HG03108 (cell line): ENCODE data around the gene LRRC36.

Source experiments
- ATAC-seq: cut with Tn5 transposase; IDR thresholded peaks from one replicate; pipeline ENCODE4 v1.9.1; 2021; ENCODE audit warnings: moderate library complexity; ENCODE audit not compliant: unreplicated experiment

The LRRC36 gene

DNA sequence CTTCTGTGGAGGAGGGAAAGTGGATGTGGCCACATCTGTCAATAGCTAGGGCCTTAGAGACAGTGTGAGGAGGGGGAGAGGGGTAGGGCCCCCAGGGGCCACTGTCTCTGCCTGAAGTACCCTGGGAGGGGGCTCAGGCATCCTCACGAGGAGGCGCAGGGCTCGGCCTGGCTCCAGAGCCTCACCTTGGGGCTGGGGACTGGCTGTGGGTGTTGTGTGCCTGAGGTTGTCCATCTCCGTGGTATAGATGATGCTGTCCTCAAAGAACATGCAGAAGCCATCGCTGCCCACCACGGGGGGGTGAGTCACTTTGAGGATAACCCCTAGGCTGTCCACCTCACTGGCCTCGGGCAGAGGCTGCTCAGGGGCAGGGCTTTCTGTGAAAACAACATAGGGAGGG, 35.2 kb upstream of the LRRC36 start:
- no peak for ATAC-seq

DNA sequence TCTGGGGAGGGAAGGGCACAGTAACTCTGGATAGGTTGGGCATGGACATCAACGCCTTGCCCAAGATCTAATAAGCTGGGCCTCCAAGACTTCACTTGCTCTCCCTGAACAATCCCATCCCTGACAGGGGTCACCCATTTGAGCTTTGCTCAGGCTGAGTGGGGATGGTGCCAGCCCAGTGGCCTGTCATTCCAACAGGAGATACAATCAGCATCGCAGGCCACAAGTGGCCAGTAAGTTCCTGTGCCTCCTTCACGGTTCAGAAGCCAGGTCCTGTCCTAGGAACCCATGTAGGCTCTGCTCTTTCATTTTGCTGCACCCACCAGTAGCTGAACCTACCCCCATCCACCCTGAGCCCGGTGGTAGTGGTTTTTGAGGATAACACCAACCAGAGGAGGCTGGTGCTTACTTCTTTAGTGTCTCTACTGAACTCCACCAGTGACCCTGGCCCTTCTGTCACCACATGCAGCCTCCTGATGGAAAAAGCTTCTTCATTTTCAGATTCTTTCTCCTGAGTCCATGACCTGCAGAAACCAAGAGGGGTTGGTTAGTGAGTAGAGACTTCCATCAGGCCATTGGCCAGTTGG, 32.4 kb upstream of the LRRC36 start:
- ATAC-seq = no peak

DNA sequence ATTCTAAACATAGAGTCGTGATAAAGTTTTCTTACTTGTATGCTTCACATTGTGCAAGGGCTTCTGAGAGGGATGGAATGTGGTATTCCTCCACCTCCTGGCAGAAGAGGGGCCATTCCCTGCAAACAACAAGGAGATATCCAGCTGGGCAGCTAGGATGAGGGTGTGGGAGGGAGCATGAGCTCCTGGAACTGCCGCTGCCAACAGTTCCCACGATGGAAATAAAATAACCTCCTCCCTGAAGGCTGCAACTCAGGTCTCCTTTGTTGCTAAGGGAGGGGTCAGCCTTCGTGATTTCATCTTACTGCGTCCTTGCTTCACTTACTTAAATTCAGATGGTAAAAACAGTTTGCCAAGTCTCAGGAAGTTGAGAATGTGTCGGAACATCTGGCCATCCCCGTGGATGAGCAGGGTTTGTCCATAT, 31.7 kb upstream of the LRRC36 start:
- no peak for ATAC-seq

DNA sequence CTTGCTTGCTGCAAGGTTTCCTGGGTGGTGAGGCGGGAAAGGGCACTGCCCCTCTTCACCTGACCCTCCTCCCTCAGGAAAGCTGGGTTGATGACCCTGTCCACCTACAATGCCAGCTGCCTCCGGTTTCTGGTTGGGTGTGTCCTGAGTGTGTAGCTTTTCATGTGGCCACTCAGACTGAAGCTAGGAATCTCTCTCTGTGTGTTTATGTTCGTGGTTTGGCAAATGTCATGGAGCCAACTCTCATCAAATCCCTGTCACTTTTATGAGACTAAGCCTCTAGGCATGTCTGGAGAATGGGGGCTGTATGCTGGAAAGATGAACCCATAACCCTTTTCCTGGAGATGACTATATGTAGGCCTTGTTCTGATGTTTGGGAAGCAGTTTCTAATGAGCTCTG, 30.2 kb upstream of the LRRC36 start:
- no peak for ATAC-seq

DNA sequence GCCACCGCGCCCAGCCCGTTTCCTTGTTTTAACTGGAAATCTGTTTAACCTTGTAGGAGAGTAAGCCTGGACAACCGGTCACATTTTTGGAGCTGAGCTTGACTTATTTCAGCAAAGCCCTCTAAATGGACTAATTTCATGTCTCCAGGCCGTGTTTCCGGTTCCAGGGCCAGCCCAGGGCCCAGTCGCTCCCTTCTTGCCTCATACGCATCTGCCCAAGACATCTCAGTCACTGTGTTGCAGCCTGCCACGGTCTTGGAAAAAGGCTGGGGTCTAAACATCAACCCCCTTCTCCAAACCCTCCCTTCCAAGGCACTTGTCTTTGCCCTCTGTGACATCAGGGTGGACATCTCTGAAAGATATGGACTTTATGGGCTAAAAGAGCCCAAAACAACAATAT, 28.3 kb upstream of the LRRC36 start:
- no peak for ATAC-seq

DNA sequence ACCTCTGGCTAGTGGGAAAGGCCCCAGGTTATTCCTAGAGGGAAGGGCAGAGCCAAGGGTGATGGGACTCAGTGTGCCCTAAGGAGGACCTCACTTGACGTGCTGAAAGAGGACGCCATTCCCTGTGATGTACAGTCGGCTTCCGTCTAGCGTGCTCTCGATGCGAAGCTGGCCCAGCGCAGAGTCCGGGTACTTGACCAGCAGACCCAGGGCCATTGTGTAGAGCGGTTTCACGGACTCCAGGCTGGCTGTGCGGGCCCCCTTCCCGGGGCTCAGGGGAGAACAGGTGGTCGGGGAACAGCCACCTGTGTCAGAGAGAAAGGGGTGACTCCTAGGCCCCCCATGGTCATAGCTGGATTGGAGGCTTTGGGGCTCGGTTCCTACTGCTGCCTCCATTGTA, 27.3 kb upstream of the LRRC36 start:
- ATAC-seq = no peak

DNA sequence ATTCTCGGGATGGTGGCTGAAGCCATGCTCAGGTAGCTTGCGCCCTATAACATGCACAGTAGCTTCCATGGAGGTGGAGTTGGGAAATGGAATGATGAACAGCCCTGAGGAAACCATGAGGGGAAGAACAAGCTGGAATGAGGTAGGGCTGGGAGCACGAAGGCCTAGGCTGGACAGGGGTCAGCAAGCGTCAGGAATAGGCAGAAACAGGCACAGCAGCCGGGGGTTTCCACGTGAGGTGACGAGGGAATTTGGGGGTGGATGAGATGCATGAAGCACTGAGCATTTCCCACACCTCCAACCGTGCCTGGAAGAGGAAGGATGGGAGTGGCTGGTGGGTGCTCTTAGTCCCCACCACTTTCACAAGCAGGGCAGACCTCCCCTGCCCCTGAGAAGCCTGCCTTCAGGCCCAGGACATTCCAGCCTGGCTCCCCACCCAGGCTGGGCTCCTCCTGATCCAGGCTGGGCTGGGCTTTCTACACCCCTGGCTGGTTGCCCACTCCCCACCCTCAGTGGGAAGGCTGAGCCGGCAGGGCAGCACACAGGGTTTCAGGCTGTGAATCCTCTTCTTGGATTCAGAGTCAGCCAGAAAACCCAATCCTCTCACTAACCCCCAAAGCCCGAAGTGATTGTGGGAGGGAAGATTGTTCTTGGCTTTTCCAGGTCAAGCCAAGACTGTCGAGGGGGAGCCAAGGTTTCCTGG, 25.4 kb upstream of the LRRC36 start:
- no peak for ATAC-seq

DNA sequence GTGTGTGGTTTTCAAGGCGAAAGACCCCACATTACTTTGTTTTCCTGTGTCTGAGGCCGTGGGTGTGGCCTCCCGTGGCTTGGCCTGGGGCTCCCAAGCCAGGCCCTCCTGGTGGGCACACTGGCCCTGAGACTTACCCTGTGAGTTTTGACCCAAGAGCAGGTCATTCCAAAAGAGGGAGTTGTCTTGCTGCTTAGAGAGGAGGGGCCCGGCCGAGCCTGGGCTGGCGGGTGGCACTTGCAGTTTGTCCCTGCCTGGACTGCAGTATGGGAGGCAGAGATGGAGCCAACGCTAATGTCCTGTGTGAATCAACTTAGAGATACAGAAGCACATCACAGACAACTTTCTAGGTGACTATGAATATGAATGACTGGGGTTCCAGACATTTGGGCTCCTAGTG, 24.5 kb upstream of the LRRC36 start:
- ATAC-seq = no peak

DNA sequence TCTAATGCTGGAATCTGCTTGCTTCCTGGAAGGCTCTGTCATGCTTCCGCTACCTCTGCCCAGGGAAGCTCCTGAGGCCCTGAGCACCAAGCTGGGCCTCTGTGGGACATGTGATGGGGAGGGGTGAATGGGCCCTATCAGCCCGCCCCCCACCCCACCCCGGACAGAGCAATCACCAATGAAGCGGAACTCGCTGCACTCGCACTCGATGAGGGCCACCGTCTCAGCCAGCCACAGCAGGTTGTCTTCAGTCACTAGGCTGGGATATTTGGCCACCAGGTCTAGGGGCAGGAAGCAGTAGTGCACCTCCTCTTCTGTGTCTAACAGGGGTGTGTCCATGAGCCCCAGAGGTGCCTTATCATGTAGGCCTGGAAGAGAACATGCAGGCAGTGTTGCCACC, 23.6 kb upstream of the LRRC36 start:
- ATAC-seq = no peak

DNA sequence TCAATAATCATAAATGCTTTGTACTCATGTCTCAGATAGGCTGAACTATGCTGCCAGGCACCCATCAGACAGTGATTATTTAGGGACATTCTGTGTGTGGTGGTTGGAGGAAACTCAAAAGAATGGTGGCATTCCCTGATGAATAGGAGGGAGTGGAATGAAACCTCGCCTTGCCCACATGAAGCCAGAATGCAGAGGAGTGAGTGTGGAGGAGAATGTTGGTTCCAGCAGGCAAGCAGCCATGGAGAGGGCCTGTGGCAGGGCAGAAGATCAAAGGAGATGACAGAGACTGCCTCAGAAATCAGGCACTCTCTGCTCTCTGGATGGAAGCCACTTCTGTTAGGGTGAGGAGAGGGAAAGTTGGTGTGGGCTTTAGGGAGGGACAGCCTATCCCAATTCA, 22.6 kb upstream of the LRRC36 start:
- ATAC-seq = no peak

DNA sequence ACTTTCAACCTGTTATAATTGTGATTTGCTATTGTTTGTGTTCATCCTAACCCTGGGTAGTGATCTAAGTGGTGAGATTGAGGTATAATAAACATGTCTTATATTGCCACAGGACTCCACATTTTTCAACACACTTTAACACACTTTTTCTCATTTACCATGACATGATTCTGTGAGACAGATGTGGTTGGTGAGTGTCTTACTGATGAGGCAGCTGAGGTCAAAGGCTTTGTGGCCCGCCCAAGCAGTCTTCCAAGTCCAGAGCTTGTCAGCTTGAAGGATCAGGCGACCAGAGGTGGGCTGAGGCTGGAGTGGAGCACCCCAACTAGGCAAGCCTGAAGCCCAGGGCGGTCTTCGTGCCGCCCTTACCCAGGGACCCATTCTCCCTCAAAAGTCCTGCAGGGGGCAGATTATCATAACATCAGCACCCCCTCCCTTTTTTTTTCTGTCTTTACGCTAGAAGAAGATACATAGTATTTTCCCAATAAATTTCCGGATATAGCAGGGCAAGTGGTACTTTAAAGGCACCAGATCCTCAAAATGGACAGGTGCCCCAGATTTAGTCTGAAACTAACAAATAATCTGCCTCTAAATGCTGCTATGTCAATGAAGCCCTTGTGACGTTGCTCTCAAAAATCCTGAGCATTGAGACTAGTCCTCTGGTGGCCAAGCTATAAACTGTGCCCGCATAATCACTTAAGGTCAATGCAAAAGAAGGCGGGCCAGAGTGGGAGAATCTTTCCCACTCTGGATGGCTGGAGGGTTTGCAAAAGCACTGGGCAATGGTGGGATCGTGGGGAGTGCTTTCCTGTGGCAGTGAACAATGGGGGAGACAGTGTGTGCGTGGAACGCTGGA, 21.2 kb upstream of the LRRC36 start:
- no peak for ATAC-seq

DNA sequence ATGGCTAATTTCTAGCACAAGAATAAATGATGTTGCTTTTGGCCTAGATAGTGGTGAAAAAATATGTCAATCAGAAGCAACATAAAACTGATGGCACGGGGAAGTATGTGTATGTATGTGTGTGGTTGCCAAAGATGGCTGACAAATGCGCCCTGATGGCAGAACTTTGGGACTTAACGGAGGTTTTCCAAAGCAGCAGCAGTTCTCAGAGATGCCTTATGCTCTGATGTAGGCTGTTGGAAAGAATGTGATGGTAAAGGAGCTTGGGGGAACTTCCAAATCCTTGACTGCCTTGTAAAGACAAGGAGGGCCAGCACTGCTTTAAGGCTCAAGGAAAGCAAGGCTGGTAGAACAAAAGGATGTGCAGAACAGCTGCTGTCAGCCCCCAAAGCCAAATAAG, 16.1 kb upstream of the LRRC36 start:
- ATAC-seq = no peak

DNA sequence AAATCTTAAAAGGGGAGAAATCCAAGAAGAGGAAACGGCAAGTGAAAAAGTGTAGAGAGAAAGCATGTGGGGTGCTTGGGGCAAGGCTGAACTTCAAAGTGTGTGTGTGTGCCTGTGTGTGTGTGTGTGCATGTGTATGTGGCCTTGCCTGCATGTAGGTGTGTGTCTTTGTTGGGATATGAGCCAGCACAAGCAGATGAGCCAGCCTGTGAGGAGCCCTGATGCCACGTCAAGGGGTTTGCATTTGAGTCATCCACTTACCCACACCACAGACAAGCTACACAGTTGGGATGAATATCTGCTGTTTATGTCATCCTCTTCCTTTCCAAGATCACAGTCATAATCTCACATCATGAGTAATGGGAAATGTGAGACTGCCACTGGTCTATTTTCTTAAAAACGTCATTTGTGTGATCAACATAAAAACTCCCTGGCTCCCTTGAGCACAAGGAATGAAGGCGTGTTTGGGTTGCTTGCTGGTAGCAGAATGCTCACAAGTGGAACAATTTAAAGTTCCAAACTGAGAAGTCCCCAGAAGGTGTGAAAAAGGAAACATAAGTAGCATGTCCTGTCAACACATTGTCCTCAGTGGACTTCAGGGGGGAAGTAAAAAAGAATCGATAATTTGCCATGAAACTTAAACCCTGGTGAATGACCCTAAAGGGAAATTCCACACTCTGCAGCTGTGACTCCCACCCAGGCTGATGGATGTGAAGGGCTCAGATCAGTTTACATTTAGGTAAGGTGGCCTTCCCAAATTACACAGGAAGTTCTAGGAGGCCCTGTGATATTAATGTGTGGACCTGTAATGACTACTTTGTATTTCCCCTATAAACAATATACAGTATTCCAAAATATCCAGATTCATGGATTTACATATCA, 14.8 kb upstream of the LRRC36 start:
- peak; percentile 66 for ATAC-seq

DNA sequence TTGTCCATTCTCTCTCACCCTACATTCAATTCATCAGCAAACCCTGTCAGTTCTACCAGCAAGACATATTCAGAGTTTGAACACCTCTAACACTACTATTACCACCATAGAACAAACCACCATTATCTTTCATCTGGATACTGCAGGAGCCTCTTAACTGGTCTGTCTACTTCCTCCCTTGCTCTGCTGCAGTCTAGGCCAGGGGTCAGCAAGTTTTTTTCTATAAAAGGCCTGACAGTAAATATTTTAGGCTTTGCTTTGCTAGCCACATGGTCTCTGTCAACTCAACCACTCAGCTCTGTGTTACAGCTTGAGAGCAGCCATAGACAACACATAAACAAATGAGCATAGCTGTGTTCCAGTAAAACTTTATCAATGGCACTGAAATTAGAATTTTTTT, 13.9 kb upstream of the LRRC36 start:
- ATAC-seq = no peak

DNA sequence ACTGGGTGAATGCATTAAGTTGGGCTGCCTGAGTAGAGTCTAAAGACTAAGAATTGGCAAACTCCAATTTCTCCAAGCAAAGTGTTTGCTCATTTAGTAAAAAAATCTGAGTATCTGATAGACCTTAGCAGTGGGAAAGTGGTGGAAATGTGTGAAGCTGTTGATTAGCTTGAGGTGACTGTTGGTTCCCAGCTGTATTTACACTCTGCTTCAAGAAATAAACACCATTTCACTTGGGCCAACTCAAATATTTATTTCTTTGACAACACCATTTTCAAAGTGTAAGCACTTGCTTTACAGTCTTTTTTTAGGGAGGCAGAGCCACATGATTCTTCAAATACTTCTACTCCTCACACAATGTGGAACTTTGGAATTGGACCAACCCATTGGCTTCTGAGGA, 8.8 kb upstream of the LRRC36 start:
- no peak for ATAC-seq

DNA sequence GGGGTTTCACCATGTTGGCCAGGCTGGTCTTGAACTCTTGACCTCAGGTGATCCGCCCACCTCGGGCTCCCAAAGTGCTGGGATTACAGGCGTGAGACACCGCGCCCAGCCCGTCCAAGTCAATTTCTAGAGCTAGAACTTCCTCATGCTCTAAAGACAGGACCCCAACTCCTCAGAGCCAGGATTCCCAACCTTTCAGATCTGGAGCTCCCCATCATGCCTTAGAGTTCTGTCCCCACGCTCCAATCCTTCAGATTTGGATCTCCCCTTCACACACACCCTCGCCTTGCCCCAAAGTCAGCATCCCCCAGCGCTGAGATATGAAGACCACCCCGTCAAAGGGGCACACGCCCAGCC, 522 bp upstream of the LRRC36 start:
- no peak for ATAC-seq

DNA sequence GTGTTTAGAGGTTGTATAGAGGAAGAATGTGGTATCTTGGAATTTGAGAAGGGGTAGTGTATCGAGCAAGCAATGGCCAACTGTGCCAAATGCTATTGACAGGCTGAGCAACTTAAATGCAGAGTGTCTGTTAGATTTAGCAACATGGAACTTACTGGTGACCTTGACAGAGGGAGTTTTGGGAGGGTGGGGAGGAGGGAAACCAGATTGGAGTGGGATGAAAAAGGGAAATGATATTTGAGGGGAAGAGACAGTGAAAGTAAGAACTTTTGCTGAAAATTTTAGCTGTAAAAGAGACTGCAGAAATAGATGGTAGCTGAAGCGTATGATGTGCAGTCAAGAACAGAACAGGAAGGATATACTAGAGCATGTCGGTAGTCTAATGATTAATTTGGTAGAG, 1.1 kb downstream of the LRRC36 start:
- no peak for ATAC-seq

DNA sequence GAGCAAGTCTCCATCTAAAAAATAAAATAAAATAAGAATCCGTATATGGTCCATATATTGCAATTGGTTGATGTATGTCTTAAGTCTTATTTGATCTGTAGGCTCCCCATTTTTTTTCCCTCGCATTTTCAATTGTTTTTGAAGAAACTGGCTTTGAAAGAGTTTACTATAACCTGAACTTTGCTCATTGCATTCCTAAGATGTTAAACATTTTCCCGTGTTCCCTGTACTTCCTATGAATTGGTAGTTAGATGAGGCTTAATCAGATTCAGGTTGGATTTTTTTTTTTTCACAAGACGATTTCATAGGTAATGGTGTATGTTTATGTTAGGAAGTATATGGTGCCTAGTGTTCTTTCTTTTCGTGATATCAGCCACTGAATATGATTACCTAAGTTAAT, 3.3 kb downstream of the LRRC36 start:
- ATAC-seq = no peak

DNA sequence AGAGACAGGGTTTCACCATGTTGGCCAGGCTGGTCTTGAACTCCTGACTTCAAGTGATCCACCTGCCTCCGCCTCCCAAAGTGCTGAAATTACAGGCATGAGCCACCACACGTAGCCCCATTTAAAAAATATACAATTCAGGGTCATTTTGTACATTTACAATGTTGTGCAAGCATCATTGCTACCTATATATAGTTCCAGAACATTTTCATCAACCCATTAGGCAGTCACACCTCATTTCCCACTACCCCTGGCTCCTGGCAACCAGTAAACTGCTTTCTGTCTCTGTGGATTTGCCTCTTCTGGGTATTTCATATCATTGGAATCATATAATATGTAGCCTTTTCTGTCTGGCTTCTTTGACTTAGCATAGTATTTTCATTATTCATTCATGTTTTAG, 6.7 kb downstream of the LRRC36 start:
- no peak for ATAC-seq

DNA sequence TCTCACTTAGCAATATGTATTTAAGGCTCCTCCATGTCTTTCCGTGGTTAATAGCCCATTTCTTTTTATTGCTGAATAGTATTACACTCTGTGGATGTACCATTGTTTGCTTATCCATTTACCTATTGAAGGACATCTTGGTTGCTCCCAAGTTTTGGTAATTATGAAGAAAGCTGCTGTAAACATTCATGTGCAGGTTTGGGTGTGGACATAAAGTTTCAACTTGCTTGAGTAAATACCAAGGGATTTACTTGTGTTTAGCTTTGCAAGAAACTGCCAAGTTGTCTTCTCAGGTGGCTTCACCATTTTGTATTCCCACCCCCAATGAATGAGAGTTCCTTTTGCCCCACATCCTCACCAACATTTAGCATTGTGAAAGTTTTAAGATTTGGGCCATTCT, 9.5 kb downstream of the LRRC36 start:
- no peak for ATAC-seq

DNA sequence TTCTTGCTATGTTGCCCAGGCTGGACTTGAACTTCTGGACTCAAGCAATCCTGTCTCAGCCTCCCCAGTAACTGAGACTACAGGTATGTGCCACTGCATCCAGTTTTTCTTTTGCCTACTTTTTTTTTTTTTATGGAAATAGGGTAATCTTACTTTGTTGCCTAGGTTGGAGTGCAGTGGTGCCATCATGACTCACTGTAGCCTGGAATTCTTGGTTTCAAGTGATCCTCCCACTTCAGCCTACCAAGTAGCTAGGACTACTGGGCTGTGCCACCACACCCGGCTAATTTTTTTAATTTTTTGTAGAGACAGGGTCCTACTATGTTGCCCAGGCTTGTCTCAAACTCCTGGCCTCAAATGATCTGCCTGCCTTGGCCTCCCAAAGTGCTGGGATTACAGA, 10.0 kb downstream of the LRRC36 start:
- no peak for ATAC-seq
